Gastrocnemius medialis (tissue), 4 donors: ENCODE results near the gene ASPG. TPM values are rescaled to one million over a fixed set of nuclear protein-coding genes. Genes with fewer than 3 reads are reported as not detected.

Source experiments
- ATAC-seq, 2 donors: fragments of 150-250 bp; one replicate each; pipeline ENCODE4 v1.9.1; 2016
- DNase-seq, 2 donors: peaks; one replicate each; pipeline ENCODE4 v3.0.0-alpha.2; 2019
- H3K27ac ChIP-seq, 4 donors: fragments of 200-600 bp; sonication (generic); 1 replicate in 1 of 4; 2 replicates in 3 of 4; pipeline ENCODE4 v1.5.1; 2016 to 2018; ENCODE audit warnings: mild to moderate bottlenecking in 2 of 4, moderate library complexity in 1 of 4
- H3K27me3 ChIP-seq, 3 donors: fragments of 200-600 bp; sonication (generic) in 2 of 3; 1 replicate in 1 of 3; 2 replicates in 2 of 3; pipeline versions ENCODE4 v1.5.1 to v1.6.0; 2016 to 2019; ENCODE audit warnings: mild to moderate bottlenecking in 1 of 3, moderate library complexity in 1 of 3
- H3K36me3 ChIP-seq, 2 donors: fragments of 200-600 bp; sonication (generic) in 1 of 2; one replicate each; pipeline ENCODE4 v1.5.1; 2017 to 2018
- H3K4me1 ChIP-seq, 2 donors: fragments of 200-600 bp; sonication (generic) in 1 of 2; one replicate each; pipeline ENCODE4 v1.5.1; 2016 to 2017; ENCODE audit warnings: mild to moderate bottlenecking in 2 of 2
- H3K4me3 ChIP-seq, 4 donors: fragments of 200-600 bp; sonication (generic) in 3 of 4; 1 replicate in 1 of 4; 2 replicates in 3 of 4; pipeline ENCODE4 v1.5.1; 2016 to 2019; ENCODE audit warnings: mild to moderate bottlenecking in 2 of 4
- H3K9me3 ChIP-seq, 3 donors: fragments of 200-600 bp; sonication (generic) in 2 of 3; 1 replicate in 1 of 3; 2 replicates in 2 of 3; pipeline ENCODE4 v1.5.1; 2016 to 2019
- POLR2A ChIP-seq, 2 donors: fragments of 450-650 bp; IDR thresholded peaks; one replicate each; pipeline ENCODE4 v1.6.1; 2017; ENCODE audit warnings: antibody characterized with exemption in 2 of 2, mild to moderate bottlenecking in 2 of 2, moderate library complexity in 2 of 2
- in situ Hi-C, 4 donors: fragments of 200-750 bp; cut with MboI; loops; one replicate each; pipeline versions ENCODE4 v1.15.0 to v1.8.0; 2017; ENCODE audit warnings: low sequenced_read_pairs in 4 of 4
- intact Hi-C: fragments of 100-400 bp; cut with DNase I; formaldehyde crosslinking; loops from one replicate; pipeline ENCODE4 v1.15.1; 2023; ENCODE audit warnings: low total_unique reads
- total RNA-seq, 4 donors: library from RNA; depleted of rRNA; stranded (reverse); fragments of >200 nt; gene quantifications; one replicate each; pipeline versions ENCODE4 v1.1.0 to v1.2.3, GENCODE V29; 2016
- TF ChIP-seq, protein P1 (sequence below), 5 experiments: fragments of 450-650 bp in 3 of 5; fragments of 200-600 bp in 2 of 5; sonication (generic) in 2 of 5; IDR thresholded peaks in 4 of 5; conservative IDR thresholded peaks in 1 of 5; 1 replicate in 4 of 5; 2 replicates in 1 of 5; pipeline ENCODE4 v1.5.1; 2016 to 2019; ENCODE audit warnings: antibody characterized with exemption in 5 of 5, mild to moderate bottlenecking in 3 of 5, moderate library complexity in 3 of 5

ASPG gene
- total RNA-seq, 4 donors from 2014 or later: 0.20 TPM; not detected in 3

DNA sequence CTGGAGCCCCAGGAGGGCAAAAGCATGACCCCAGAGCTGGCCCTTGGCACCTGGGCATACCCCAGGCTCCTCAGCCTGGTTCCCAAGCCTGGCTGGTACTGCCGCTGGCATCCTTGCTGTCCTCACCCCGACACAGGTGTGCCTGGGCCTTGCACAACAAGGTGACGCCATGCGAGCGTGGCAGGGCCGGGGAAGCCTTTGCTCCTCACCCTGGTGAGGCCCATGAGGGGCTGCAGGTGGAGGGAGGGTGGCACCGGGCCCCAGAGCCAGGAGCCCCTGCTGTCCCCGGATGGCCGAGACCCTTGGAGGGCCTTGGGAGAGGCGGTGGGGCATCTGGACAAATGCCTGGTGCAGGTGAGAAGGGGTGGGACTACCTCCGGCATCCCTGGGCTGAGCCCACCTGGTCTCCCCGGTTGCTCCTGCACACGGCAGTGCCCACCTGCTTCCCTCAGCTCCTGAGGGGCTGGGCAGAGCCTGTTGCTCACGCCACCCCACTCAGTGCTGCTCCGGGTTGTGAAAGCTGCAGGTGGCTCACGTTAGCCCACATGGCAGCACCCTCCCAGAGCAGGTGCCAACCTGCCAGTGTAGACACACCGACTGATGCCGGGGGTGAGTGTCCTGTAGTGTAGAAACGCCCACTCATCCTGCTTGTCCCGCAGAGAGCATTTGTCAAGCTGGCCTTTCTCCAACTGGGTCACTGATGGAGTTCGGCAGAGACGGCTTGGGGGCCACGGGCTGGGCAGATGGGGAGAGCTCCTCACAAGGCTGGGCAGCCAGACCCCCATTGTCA, 28.3 kb downstream of the ASPG start:
- no peak for DNase-seq
- TF ChIP-seq, protein P1, sequence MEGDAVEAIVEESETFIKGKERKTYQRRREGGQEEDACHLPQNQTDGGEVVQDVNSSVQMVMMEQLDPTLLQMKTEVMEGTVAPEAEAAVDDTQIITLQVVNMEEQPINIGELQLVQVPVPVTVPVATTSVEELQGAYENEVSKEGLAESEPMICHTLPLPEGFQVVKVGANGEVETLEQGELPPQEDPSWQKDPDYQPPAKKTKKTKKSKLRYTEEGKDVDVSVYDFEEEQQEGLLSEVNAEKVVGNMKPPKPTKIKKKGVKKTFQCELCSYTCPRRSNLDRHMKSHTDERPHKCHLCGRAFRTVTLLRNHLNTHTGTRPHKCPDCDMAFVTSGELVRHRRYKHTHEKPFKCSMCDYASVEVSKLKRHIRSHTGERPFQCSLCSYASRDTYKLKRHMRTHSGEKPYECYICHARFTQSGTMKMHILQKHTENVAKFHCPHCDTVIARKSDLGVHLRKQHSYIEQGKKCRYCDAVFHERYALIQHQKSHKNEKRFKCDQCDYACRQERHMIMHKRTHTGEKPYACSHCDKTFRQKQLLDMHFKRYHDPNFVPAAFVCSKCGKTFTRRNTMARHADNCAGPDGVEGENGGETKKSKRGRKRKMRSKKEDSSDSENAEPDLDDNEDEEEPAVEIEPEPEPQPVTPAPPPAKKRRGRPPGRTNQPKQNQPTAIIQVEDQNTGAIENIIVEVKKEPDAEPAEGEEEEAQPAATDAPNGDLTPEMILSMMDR (IDR thresholded peaks at IDR 0.05 in 4 of 5, conservative IDR thresholded peaks at IDR 0.05 in 1 of 5): no peak
- TF ChIP-seq POLR2A (IDR thresholded peaks at IDR 0.05): no peak
- in situ Hi-C loops: no loop called here
- Histone ChIP-seq H3K27me3 (peaks cover 29 to 38% (median 31%) of the 10 kb centered on the region in 3 donors), H3K4me3 (no peak overlapping the region), H3K4me1 (no peaks in the 10 kb centered on the region), H3K27ac (no peak overlapping the region), H3K9me3 (no peaks in the 10 kb centered on the region), H3K36me3 (no peaks in the 10 kb centered on the region)
- intact Hi-C loops: no loop called here
- ATAC-seq: no peak

DNA sequence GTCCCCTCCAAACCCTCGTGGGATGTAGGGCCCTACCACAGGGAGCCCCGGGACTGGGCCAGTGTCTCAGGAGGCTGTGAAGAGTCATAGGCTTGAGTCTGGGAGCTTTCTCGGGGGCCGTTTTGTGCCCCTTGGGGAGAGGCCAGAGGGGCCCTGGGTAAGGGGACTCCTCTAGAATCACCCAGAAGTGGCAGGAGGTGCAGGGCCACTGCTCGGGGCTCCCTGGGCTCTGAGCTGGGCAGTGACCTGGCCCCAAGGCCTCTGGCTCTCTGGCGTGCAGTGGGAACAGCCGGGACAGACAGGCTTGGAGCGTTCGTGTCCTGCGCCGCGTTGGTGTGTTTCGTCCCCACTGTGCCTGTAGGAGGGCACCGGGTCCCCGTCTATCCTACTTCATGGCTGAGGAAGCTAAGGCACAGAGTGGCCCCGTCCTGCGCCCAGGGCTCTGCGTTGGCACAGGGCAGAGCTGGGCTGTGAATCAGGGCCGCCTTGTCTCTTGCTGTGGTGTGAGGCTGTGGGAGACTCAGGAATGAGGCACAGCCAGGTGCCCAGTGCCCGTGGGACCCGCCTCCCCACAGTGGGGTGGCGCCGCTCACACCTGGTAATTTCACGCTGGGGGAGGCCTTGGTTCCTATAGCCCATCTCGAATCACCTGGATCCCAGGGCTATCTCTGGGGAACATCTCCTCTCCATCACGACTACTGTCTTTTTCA, 29.1 kb downstream of the ASPG start:
- H3K27ac ChIP-seq: no peak overlapping the region
- H3K36me3 ChIP-seq: no peaks in the 10 kb centered on the region
- intact Hi-C loops (no loop called here), in situ Hi-C loops (no loop called here)
- H3K4me1 ChIP-seq: no peaks in the 10 kb centered on the region
- ATAC-seq: no peak
- TF ChIP-seq POLR2A (IDR thresholded peaks at IDR 0.05): no peak
- TF ChIP-seq, protein P1 (IDR thresholded peaks at IDR 0.05 in 4 of 5, conservative IDR thresholded peaks at IDR 0.05 in 1 of 5): no peak
- peaks cover 34 to 42% (median 36%) of the 10 kb centered on the region in 3 donors for H3K27me3 ChIP-seq
- H3K9me3 ChIP-seq: no peaks in the 10 kb centered on the region
- no peak overlapping the region for H3K4me3 ChIP-seq
- DNase-seq: no peak

DNA sequence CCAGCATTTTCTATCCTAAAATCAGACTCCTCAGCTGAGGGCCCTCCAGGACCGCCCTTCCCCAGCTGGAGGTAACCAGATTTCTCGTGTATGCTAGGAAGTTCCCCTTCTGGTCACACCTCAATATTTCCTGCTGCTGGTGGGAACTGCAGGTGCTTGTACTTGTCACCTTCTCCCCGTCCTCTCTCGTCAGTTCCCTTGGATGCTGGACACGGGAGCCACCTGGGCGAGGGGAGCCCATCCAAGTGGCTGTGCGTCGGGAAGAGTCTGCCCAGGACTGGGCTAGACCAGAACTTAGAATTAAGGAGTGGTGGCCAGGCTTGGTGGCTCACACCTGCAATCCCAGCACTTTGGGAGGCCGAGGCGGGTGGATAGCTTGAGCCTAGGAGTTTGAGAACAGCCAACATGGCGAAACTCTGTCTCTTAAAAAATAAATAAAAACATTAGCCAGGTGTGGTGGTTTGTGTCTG, 29.7 kb downstream of the ASPG start:
- no peak for ATAC-seq
- DNase-seq: no peak
- H3K27ac ChIP-seq: no peak overlapping the region
- in situ Hi-C loops: no loop called here
- H3K4me1 ChIP-seq: no peaks in the 10 kb centered on the region
- no peaks in the 10 kb centered on the region for H3K36me3 ChIP-seq
- H3K27me3 ChIP-seq: peaks cover 39 to 42% (median 42%) of the 10 kb centered on the region in 3 donors
- no peak for TF ChIP-seq POLR2A (IDR thresholded peaks at IDR 0.05)
- TF ChIP-seq, protein P1 (IDR thresholded peaks at IDR 0.05 in 4 of 5, conservative IDR thresholded peaks at IDR 0.05 in 1 of 5): no peak
- no peaks in the 10 kb centered on the region for H3K9me3 ChIP-seq
- no peak overlapping the region for H3K4me3 ChIP-seq
- intact Hi-C loops: no loop called here

DNA sequence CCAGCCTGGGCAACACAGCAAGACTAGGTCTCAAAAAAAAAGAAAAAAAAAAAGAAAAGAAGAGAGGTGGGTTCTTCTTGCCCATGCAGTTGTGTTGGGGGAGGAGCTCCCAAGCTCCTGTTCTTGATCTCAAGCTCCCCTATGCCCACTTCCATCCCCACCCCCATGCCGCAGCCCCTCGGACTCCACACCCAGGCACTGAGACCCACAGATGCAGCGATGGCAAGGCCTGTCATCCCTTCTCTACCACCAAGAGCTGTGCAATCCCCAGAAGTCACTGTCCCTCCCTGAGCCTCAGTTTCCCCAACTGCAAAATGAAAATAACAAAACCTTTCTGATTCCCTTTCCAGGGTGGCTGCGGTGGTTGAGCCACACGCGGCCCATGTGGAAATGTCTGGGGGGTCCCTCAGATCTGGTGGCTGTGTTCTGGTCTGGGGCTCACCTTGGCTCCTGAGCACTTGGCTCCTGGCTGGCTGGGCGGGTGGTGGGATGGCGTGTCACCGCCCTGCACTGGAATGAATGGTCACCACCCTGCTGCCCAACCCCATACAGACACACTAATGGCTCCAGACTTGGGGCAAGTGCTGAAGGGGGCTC, 30.3 kb downstream of the ASPG start:
- Histone ChIP-seq H3K36me3 (no peaks in the 10 kb centered on the region), H3K4me3 (no peak overlapping the region), H3K27ac (no peak overlapping the region), H3K4me1 (no peaks in the 10 kb centered on the region), H3K9me3 (no peaks in the 10 kb centered on the region), H3K27me3 (peaks cover 40 to 48% (median 43%) of the 10 kb centered on the region in 3 donors)
- ATAC-seq (no peak), DNase-seq (no peak)
- TF ChIP-seq POLR2A (IDR thresholded peaks at IDR 0.05): no peak
- TF ChIP-seq, protein P1 (IDR thresholded peaks at IDR 0.05 in 4 of 5, conservative IDR thresholded peaks at IDR 0.05 in 1 of 5): no peak
- intact Hi-C loops (no loop called here), in situ Hi-C loops (no loop called here)
